Measurements from ENCODE around the gene EVX2.

Gene EVX2

GRCh38 chr2:176104316-176105077 lies 20.7 kb upstream of the EVX2 start (continued):
- no peak for TF ChIP-seq MEIS1 (CRISPR knock-in tag; IDR thresholded peaks at IDR 0.05; ENCODE audit: borderline replicate concordance)

DNA sequence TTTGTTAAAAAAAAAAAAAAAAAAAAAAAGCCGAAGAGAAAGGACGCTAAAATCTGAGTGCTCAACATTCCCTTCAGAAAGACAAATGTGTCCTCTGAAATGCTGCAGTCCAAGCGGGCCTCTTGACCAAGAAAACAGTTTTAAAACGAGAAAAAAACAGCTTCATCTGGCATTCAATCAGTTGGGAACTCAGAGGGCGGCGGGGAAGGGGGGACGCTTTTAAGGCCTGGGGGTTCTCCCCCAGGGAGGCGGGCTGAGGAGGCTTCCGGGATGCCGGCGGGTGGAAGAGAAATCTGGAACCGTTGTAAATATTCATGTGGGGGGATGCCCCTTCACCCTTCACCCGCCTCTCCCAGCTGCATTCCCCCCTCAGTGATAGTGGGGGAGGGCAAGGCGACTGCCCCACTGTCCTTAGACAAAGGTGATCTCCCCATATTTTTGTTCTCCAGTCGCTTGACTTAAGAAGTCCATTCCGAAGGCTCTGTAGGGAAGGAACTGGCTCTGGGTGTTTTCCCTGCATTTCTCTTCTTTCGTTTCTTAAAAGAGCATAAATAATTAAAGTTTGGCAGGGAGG lies 20.1 kb upstream of the EVX2 start:
- CTCF ChIA-PET: interaction anchor here (0.6 to 2.2 kb wide), 6 partner anchors 15 to 852 kb away, joined by 3 to 4 read pairs (median 4); no protein-coding TSS in a partner anchor
- Histone ChIP-seq H3K4me3 (ENCODE audit: low read depth, low read length) (peak overlapping the region; percentile 74), H3K27ac (ENCODE audit: extremely low read depth, low read depth, low read length) (peak overlapping the region; percentile 100), H3K36me3 (ENCODE audit: control insufficient read depth in 2 of 2, insufficient read depth in 1 of 2, low read length in 2 of 2) (peaks cover 0 to 1% of the 10 kb centered on the region in 2 experiments; a peak in 2 of 3 replicates), H3K9me3 (ENCODE audit: control insufficient read depth, insufficient read depth, low read depth, low read length) (no peaks in the 10 kb centered on the region), H3K4me1 (ENCODE audit: control insufficient read depth, insufficient read depth, low read length) (peaks cover 4% of the 10 kb centered on the region)
- POLR2A ChIA-PET: interaction anchor here (0.7 to 4.2 kb wide), 9 partner anchors 9 to 918 kb away, joined by 3 to 75 read pairs (median 6); partner anchors contain the start of genes HOXD13, HOXD8 and LNPK
- TF ChIP-seq ZNF362 (tag by site-specific recombination; IDR thresholded peaks at IDR 0.05) (peak; percentile 81), ZBTB6 (tag by site-specific recombination; IDR thresholded peaks at IDR 0.05) (no peak), HOXD13 (CRISPR knock-in tag; IDR thresholded peaks at IDR 0.05; ENCODE audit: borderline replicate concordance) (no peak), KLF8 (tag by site-specific recombination; IDR thresholded peaks at IDR 0.05) (no peak), ZNF214 (tag by site-specific recombination; IDR thresholded peaks at IDR 0.05; ENCODE audit: borderline replicate concordance) (no peak), ZNF248 (tag by site-specific recombination; IDR thresholded peaks at IDR 0.05) (no peak), ZNF280D (tag by site-specific recombination; IDR thresholded peaks at IDR 0.05) (no peak), SP2 (tag by site-specific recombination; IDR thresholded peaks at IDR 0.05) (peak; percentile 50), ZNF830 (tag by site-specific recombination; IDR thresholded peaks at IDR 0.05; ENCODE audit: low read depth) (no peak), FEZF1 (tag by site-specific recombination; IDR thresholded peaks at IDR 0.05) (no peak), ZNF521 (tag by site-specific recombination; IDR thresholded peaks at IDR 0.05) (no peak), OSR2 (tag by site-specific recombination; IDR thresholded peaks at IDR 0.05) (no peak), ZNF664 (tag by site-specific recombination; IDR thresholded peaks at IDR 0.05) (no peak), ZNF677 (tag by site-specific recombination; IDR thresholded peaks at IDR 0.05) (no peak), ZNF132 (tag by site-specific recombination; IDR thresholded peaks at IDR 0.05; ENCODE audit: borderline replicate concordance) (no peak), GFI1B (tag by site-specific recombination; IDR thresholded peaks at IDR 0.05) (no peak), ZNF23 (tag by site-specific recombination; IDR thresholded peaks at IDR 0.05; ENCODE audit: borderline replicate concordance) (no peak)
- TF ChIP-seq, protein P1, sequence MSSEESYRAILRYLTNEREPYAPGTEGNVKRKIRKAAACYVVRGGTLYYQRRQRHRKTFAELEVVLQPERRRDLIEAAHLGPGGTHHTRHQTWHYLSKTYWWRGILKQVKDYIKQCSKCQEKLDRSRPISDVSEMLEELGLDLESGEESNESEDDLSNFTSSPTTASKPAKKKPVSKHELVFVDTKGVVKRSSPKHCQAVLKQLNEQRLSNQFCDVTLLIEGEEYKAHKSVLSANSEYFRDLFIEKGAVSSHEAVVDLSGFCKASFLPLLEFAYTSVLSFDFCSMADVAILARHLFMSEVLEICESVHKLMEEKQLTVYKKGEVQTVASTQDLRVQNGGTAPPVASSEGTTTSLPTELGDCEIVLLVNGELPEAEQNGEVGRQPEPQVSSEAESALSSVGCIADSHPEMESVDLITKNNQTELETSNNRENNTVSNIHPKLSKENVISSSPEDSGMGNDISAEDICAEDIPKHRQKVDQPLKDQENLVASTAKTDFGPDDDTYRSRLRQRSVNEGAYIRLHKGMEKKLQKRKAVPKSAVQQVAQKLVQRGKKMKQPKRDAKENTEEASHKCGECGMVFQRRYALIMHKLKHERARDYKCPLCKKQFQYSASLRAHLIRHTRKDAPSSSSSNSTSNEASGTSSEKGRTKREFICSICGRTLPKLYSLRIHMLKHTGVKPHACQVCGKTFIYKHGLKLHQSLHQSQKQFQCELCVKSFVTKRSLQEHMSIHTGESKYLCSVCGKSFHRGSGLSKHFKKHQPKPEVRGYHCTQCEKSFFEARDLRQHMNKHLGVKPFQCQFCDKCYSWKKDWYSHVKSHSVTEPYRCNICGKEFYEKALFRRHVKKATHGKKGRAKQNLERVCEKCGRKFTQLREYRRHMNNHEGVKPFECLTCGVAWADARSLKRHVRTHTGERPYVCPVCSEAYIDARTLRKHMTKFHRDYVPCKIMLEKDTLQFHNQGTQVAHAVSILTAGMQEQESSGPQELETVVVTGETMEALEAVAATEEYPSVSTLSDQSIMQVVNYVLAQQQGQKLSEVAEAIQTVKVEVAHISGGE (tag by site-specific recombination; conservative IDR thresholded peaks at IDR 0.05; ENCODE audit: low read depth): no peak
- TF ChIP-seq, protein P2, sequence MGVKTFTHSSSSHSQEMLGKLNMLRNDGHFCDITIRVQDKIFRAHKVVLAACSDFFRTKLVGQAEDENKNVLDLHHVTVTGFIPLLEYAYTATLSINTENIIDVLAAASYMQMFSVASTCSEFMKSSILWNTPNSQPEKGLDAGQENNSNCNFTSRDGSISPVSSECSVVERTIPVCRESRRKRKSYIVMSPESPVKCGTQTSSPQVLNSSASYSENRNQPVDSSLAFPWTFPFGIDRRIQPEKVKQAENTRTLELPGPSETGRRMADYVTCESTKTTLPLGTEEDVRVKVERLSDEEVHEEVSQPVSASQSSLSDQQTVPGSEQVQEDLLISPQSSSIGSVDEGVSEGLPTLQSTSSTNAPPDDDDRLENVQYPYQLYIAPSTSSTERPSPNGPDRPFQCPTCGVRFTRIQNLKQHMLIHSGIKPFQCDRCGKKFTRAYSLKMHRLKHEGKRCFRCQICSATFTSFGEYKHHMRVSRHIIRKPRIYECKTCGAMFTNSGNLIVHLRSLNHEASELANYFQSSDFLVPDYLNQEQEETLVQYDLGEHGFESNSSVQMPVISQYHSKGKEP (tag by site-specific recombination; IDR thresholded peaks at IDR 0.05): no peak
- TF ChIP-seq, protein P3, sequence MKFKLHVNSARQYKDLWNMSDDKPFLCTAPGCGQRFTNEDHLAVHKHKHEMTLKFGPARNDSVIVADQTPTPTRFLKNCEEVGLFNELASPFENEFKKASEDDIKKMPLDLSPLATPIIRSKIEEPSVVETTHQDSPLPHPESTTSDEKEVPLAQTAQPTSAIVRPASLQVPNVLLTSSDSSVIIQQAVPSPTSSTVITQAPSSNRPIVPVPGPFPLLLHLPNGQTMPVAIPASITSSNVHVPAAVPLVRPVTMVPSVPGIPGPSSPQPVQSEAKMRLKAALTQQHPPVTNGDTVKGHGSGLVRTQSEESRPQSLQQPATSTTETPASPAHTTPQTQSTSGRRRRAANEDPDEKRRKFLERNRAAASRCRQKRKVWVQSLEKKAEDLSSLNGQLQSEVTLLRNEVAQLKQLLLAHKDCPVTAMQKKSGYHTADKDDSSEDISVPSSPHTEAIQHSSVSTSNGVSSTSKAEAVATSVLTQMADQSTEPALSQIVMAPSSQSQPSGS (tag by site-specific recombination; IDR thresholded peaks at IDR 0.05; ENCODE audit: low read depth): no peak
